Ishikawa (cell line): Measurements from ENCODE around the gene FOXD3.

Experiments used
- CEBPB ChIP-seq: IDR thresholded peaks from 2 replicates; pipeline ENCODE4 v1.6.1; 2012
- CREB1 ChIP-seq: IDR thresholded peaks from 2 replicates; pipeline ENCODE4 v1.6.1; 2012; ENCODE audit warnings: low read depth
- EGR1 ChIP-seq: IDR thresholded peaks from 2 replicates; pipeline ENCODE4 v1.6.1; 2012
- EP300 ChIP-seq: IDR thresholded peaks from 2 replicates; pipeline ENCODE4 v1.6.1; 2012; ENCODE audit warnings: borderline replicate concordance
- FOXM1 ChIP-seq: IDR thresholded peaks from 2 replicates; pipeline ENCODE4 v1.6.1; 2012; ENCODE audit warnings: low read depth, borderline replicate concordance
- NFIC ChIP-seq: IDR thresholded peaks from 2 replicates; pipeline ENCODE4 v1.6.1; 2012
- RAD21 ChIP-seq: IDR thresholded peaks from 2 replicates; pipeline ENCODE4 v1.6.1; 2012; ENCODE audit warnings: low read depth
- TAF1 ChIP-seq: IDR thresholded peaks from 2 replicates; pipeline ENCODE4 v1.6.1; 2012; ENCODE audit warnings: low read depth, mild to moderate bottlenecking
- TCF12 ChIP-seq: IDR thresholded peaks from 2 replicates; pipeline ENCODE4 v1.6.1; 2012; ENCODE audit warnings: low read depth
- TEAD4 ChIP-seq: IDR thresholded peaks from 2 replicates; pipeline ENCODE4 v1.6.1; 2012
- YY1 ChIP-seq: IDR thresholded peaks from 2 replicates; pipeline ENCODE4 v1.6.1; 2012; ENCODE audit warnings: low read depth
- ZBTB7A ChIP-seq: IDR thresholded peaks from 2 replicates; pipeline ENCODE4 v1.6.1; 2012; ENCODE audit warnings: low read depth
- TF ChIP-seq, protein P1 (sequence below): IDR thresholded peaks from 2 replicates; pipeline ENCODE4 v1.6.1; 2012
- TF ChIP-seq, protein P2 (sequence below): IDR thresholded peaks from 2 replicates; pipeline ENCODE4 v1.6.1; 2012
- TF ChIP-seq, protein P3 (sequence below): IDR thresholded peaks from 2 replicates; pipeline ENCODE4 v1.6.1; 2012; ENCODE audit warnings: low read depth, mild to moderate bottlenecking

FOXD3 gene

DNA sequence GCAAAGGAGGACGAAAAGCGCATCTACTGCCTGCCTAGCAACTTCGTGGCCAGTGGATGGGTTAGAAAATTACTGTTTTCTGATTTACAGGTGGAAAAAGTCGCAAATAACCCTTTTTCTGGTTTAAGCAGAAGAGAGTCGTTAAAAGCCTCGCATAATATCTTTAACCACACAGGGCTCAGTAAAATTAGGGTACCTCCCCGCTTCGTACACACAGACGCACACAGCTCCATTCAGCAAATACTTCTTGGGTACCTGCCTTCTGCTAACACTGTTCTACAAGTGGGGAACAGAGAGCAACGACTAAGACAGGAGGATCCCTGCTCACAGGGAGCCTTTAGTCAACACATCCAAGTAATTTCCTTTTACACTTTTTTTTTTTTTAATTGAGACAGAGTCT, 45.8 kb downstream of the FOXD3 start:
- TF ChIP-seq YY1 (no peak), TEAD4 (no peak), TCF12 (no peak), EP300 (no peak), RAD21 (no peak), ZBTB7A (no peak), TAF1 (no peak), CEBPB (no peak), NFIC (no peak), FOXM1 (no peak), CREB1 (no peak), EGR1 (no peak)
- TF ChIP-seq, protein P1, sequence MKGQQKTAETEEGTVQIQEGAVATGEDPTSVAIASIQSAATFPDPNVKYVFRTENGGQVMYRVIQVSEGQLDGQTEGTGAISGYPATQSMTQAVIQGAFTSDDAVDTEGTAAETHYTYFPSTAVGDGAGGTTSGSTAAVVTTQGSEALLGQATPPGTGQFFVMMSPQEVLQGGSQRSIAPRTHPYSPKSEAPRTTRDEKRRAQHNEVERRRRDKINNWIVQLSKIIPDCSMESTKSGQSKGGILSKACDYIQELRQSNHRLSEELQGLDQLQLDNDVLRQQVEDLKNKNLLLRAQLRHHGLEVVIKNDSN: no peak
- TF ChIP-seq, protein P2, sequence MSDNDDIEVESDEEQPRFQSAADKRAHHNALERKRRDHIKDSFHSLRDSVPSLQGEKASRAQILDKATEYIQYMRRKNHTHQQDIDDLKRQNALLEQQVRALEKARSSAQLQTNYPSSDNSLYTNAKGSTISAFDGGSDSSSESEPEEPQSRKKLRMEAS: no peak
- TF ChIP-seq, protein P3, sequence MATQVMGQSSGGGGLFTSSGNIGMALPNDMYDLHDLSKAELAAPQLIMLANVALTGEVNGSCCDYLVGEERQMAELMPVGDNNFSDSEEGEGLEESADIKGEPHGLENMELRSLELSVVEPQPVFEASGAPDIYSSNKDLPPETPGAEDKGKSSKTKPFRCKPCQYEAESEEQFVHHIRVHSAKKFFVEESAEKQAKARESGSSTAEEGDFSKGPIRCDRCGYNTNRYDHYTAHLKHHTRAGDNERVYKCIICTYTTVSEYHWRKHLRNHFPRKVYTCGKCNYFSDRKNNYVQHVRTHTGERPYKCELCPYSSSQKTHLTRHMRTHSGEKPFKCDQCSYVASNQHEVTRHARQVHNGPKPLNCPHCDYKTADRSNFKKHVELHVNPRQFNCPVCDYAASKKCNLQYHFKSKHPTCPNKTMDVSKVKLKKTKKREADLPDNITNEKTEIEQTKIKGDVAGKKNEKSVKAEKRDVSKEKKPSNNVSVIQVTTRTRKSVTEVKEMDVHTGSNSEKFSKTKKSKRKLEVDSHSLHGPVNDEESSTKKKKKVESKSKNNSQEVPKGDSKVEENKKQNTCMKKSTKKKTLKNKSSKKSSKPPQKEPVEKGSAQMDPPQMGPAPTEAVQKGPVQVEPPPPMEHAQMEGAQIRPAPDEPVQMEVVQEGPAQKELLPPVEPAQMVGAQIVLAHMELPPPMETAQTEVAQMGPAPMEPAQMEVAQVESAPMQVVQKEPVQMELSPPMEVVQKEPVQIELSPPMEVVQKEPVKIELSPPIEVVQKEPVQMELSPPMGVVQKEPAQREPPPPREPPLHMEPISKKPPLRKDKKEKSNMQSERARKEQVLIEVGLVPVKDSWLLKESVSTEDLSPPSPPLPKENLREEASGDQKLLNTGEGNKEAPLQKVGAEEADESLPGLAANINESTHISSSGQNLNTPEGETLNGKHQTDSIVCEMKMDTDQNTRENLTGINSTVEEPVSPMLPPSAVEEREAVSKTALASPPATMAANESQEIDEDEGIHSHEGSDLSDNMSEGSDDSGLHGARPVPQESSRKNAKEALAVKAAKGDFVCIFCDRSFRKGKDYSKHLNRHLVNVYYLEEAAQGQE: no peak
